WTC11 (cell line): ENCODE measurements around the gene ASIC1. TPM values are rescaled to one million over a fixed set of nuclear protein-coding genes. Genes with fewer than 3 reads are reported as not detected.

Experiments
- ATAC-seq: fragments of 200-7000 bp; cut with Tn5 transposase; 2 replicates; pipeline ENCODE4 v1.10.0; 2021; ENCODE audit warnings: mild to moderate bottlenecking, moderate library complexity
- CTCF ChIA-PET: fragments of 300-600 bp; sonication (Branson Sonifier 250); formaldehyde crosslinking; loops from one replicate; lab custom pipeline; 2021; ENCODE audit warnings: antibody characterized with exemption; lab: Charles Lee
- POLR2A ChIA-PET: fragments of 350-600 bp; sonication (Branson Sonifier 250); formaldehyde crosslinking; loops from one replicate; lab custom pipeline; 2021; ENCODE audit warnings: antibody characterized with exemption; lab: Charles Lee
- DNase-seq: peaks from one replicate; pipeline ENCODE4 v3.0.0; 2021; ENCODE audit warnings: low spot score
- H3K27ac Mint-ChIP-seq: 2 replicates; pipeline ENCODE4 v1.8.0; 2021; ENCODE audit warnings: mixed read lengths
- H3K27me3 Mint-ChIP-seq: 2 replicates; pipeline ENCODE4 v1.8.0; 2021; ENCODE audit warnings: low read depth, mild to moderate bottlenecking, moderate library complexity, mixed read lengths
- H3K36me3 Mint-ChIP-seq: 2 replicates; pipeline ENCODE4 v1.8.0; 2021; ENCODE audit warnings: mixed read lengths
- H3K4me1 Mint-ChIP-seq: 2 replicates; pipeline ENCODE4 v1.8.0; 2022; ENCODE audit warnings: mixed read lengths
- H3K4me3 Mint-ChIP-seq: 2 replicates; pipeline ENCODE4 v1.8.0; 2021; ENCODE audit warnings: mild to moderate bottlenecking, moderate library complexity, mixed read lengths
- H3K9me3 Mint-ChIP-seq: 2 replicates; pipeline ENCODE4 v1.8.0; 2021; ENCODE audit warnings: mixed read lengths
- AFF4 ChIP-seq: sonication (generic); formaldehyde crosslinking; IDR thresholded peaks from 2 replicates; pipeline ENCODE4 v1.8.1; 2023; ENCODE audit warnings: mild to moderate bottlenecking, missing genetic modification reagents, borderline replicate concordance
- FOXJ3 ChIP-seq: sonication (generic); formaldehyde crosslinking; IDR thresholded peaks from 2 replicates; pipeline ENCODE4 v1.9.0; 2021; ENCODE audit warnings: missing genetic modification reagents, mild to moderate bottlenecking, borderline replicate concordance
- FOXK1 ChIP-seq: sonication (generic); formaldehyde crosslinking; IDR thresholded peaks from 2 replicates; pipeline ENCODE4 v1.8.0; 2022; ENCODE audit warnings: mild to moderate bottlenecking, moderate library complexity, missing genetic modification reagents
- FOXP4 ChIP-seq: sonication (generic); formaldehyde crosslinking; IDR thresholded peaks from 2 replicates; pipeline ENCODE4 v1.8.0; 2022; ENCODE audit warnings: mild to moderate bottlenecking, missing genetic modification reagents
- GRHL2 ChIP-seq: fragments of 250-450 bp; sonication (Bioruptor Pico); IDR thresholded peaks from 2 replicates; pipeline ENCODE4 v1.8.0; 2022; ENCODE audit warnings: mild to moderate bottlenecking, moderate library complexity; ENCODE audit not compliant: insufficient replicate concordance, severe bottlenecking
- HMGA2 ChIP-seq: fragments of 250-450 bp; sonication (Bioruptor Pico); IDR thresholded peaks from 2 replicates; pipeline ENCODE4 v1.4.0; 2021; ENCODE audit warnings: mild to moderate bottlenecking, moderate library complexity
- IRF2 ChIP-seq: sonication (generic); formaldehyde crosslinking; IDR thresholded peaks from 2 replicates; pipeline ENCODE4 v1.8.0; 2022; ENCODE audit warnings: low read depth, missing genetic modification reagents, borderline replicate concordance
- MAX ChIP-seq: sonication (generic); formaldehyde crosslinking; IDR thresholded peaks from 2 replicates; pipeline ENCODE4 v1.8.0; 2022; ENCODE audit warnings: mild to moderate bottlenecking, missing genetic modification reagents
- MXD4 ChIP-seq: fragments of 250-450 bp; sonication (Bioruptor Pico); IDR thresholded peaks from 2 replicates; pipeline ENCODE4 v1.8.0; 2021; ENCODE audit warnings: mild to moderate bottlenecking, moderate library complexity, borderline replicate concordance
- MYBL2 ChIP-seq: sonication (generic); formaldehyde crosslinking; IDR thresholded peaks from 2 replicates; pipeline ENCODE4 v1.8.1; 2023; ENCODE audit warnings: mild to moderate bottlenecking, moderate library complexity, missing genetic modification reagents
- SMAD4 ChIP-seq: sonication (generic); formaldehyde crosslinking; IDR thresholded peaks from 2 replicates; pipeline ENCODE4 v1.8.0; 2022; ENCODE audit warnings: mild to moderate bottlenecking, missing genetic modification reagents
- USF2 ChIP-seq: sonication (generic); formaldehyde crosslinking; IDR thresholded peaks from 2 replicates; pipeline ENCODE4 v1.8.1; 2023; ENCODE audit warnings: mild to moderate bottlenecking, missing genetic modification reagents, moderate library complexity
- ZBTB21 ChIP-seq: sonication (generic); formaldehyde crosslinking; IDR thresholded peaks from 2 replicates; pipeline ENCODE4 v1.8.1; 2023; ENCODE audit warnings: mild to moderate bottlenecking, missing genetic modification reagents, borderline replicate concordance
- ZNF138 ChIP-seq: sonication (generic); formaldehyde crosslinking; conservative IDR thresholded peaks from 2 replicates; pipeline ENCODE4 v1.8.1; 2022; ENCODE audit warnings: mild to moderate bottlenecking, moderate library complexity, missing genetic modification reagents
- ZNF219 ChIP-seq: sonication (generic); formaldehyde crosslinking; IDR thresholded peaks from 2 replicates; pipeline ENCODE4 v1.8.0; 2023; ENCODE audit warnings: missing genetic modification reagents, mild to moderate bottlenecking, borderline replicate concordance
- ZNF671 ChIP-seq: fragments of 250-450 bp; sonication (Bioruptor Pico); IDR thresholded peaks from 2 replicates; pipeline ENCODE4 v1.8.0; 2021; ENCODE audit warnings: mild to moderate bottlenecking
- ZSCAN18 ChIP-seq: fragments of 250-450 bp; sonication (Bioruptor Pico); IDR thresholded peaks from 2 replicates; pipeline ENCODE4 v2.1.2; 2022; ENCODE audit warnings: mild to moderate bottlenecking, moderate library complexity
- total RNA-seq: library from RNA; stranded (reverse); gene quantifications from 3 replicates; pipeline ENCODE4 v1.2.3, GENCODE V29; 2021
- TF ChIP-seq, protein P1 (sequence below): sonication (generic); formaldehyde crosslinking; conservative IDR thresholded peaks from 2 replicates; pipeline ENCODE4 v1.8.1; 2022; ENCODE audit warnings: mild to moderate bottlenecking, missing genetic modification reagents
- TF ChIP-seq, protein P2 (sequence below): sonication (generic); formaldehyde crosslinking; IDR thresholded peaks from 2 replicates; pipeline ENCODE4 v1.8.1; 2023; ENCODE audit warnings: mild to moderate bottlenecking, missing genetic modification reagents

Gene ASIC1
- total RNA-seq, 1 experiment from 2014 or later = 4.9 TPM

DNA sequence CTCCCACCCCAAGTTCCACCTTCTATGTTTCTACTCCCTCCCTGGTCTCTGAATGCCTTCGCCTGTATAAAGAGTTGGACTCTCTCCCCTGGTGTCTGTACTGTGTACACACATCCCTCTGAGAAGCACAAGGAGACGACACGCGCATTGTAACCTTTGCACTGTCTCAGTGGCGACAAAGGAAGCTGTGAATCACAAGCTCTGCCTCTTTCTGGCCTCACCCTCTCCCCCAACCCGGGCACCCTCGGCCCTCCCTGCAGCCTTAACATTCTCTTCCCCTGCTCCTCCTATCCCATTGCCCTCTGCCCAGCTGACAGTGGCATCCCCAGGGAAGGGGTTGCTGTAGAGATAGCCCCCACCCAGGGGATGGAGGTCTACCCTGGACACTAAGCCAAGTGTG is 25.2 kb downstream of the ASIC1 start:
- Mint-ChIP-seq H3K9me3 (no peaks in the 10 kb centered on the region), H3K36me3 (peaks cover 13% of the 10 kb centered on the region), H3K27ac (no peak overlapping the region), H3K27me3 (peaks cover 32% of the 10 kb centered on the region), H3K4me1 (peaks cover 24% of the 10 kb centered on the region), H3K4me3 (no peak overlapping the region)
- DNase-seq (no peak), ATAC-seq (no peak)
- CTCF ChIA-PET = interaction anchor here (1.2 to 1.3 kb wide), 4 partner anchors 12 to 115 kb away, joined by 4 to 5 read pairs (median 4); no protein-coding TSS in a partner anchor
- POLR2A ChIA-PET = no interaction called here
- TF ChIP-seq FOXK1 (no peak), ZNF219 (CRISPR knock-in tag) (no peak), MYBL2 (CRISPR knock-in tag) (no peak), ZNF671 (CRISPR knock-in tag) (no peak), ZBTB21 (no peak), ZNF138 (CRISPR knock-in tag) (no peak), IRF2 (CRISPR knock-in tag) (no peak), GRHL2 (CRISPR knock-in tag) (no peak), MXD4 (no peak), FOXJ3 (CRISPR knock-in tag) (no peak), AFF4 (no peak), SMAD4 (CRISPR knock-in tag) (no peak), MAX (CRISPR knock-in tag) (no peak), USF2 (CRISPR knock-in tag) (no peak), FOXP4 (no peak), ZSCAN18 (CRISPR knock-in tag) (no peak), HMGA2 (CRISPR knock-in tag) (no peak)
- TF ChIP-seq, protein P1, sequence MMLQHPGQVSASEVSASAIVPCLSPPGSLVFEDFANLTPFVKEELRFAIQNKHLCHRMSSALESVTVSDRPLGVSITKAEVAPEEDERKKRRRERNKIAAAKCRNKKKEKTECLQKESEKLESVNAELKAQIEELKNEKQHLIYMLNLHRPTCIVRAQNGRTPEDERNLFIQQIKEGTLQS (CRISPR knock-in tag) = no peak
- TF ChIP-seq, protein P2, sequence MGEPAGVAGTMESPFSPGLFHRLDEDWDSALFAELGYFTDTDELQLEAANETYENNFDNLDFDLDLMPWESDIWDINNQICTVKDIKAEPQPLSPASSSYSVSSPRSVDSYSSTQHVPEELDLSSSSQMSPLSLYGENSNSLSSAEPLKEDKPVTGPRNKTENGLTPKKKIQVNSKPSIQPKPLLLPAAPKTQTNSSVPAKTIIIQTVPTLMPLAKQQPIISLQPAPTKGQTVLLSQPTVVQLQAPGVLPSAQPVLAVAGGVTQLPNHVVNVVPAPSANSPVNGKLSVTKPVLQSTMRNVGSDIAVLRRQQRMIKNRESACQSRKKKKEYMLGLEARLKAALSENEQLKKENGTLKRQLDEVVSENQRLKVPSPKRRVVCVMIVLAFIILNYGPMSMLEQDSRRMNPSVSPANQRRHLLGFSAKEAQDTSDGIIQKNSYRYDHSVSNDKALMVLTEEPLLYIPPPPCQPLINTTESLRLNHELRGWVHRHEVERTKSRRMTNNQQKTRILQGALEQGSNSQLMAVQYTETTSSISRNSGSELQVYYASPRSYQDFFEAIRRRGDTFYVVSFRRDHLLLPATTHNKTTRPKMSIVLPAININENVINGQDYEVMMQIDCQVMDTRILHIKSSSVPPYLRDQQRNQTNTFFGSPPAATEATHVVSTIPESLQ (CRISPR knock-in tag) = no peak
